CD4-positive, alpha-beta memory T cell (primary cell): ENCODE results near the gene MORN5. TPM values are rescaled to one million over a fixed set of nuclear protein-coding genes. Genes with fewer than 3 reads are reported as not detected.
A peak's percentile ranks its signal among the peaks of the same experiment; 100 is the strongest.
"Not testable (repeated sequence)": the region's sequence is repeated elsewhere in the genome, so short reads cannot be mapped to it uniquely, and the experiment has no call there.

Experiments
- CTCF ChIA-PET: fragments of 350-600 bp; sonication (Branson Sonifier 250); formaldehyde crosslinking; loops from one replicate; lab custom pipeline; 2021; ENCODE audit warnings: inconsistent platforms; ENCODE audit not compliant: partially characterized antibody; lab: Charles Lee
- POLR2A ChIA-PET: fragments of 350-600 bp; sonication (Branson Sonifier 250); formaldehyde crosslinking; loops from one replicate; lab custom pipeline; 2021; ENCODE audit not compliant: partially characterized antibody; lab: Charles Lee
- DNase-seq, 5 donors: peaks; one replicate each; pipeline versions ENCODE4 v3.0.0 to v3.0.0-alpha.2; 2020 to 2022; ENCODE audit warnings: mixed read lengths in 1 of 5
- H3K27ac ChIP-seq: one replicate; pipeline ENCODE4 v1.7.0; 2013; ENCODE audit warnings: low read depth, low read length
- H3K27me3 ChIP-seq: 2 replicates; pipeline ENCODE4 v1.7.0; 2013; ENCODE audit warnings: mild to moderate bottlenecking, low read length, moderate library complexity; ENCODE audit not compliant: insufficient read depth
- H3K36me3 ChIP-seq: 2 replicates; pipeline ENCODE4 v1.7.0; 2013; ENCODE audit warnings: mild to moderate bottlenecking, low read length, moderate library complexity; ENCODE audit not compliant: insufficient read depth
- H3K4me1 ChIP-seq: 2 replicates; pipeline ENCODE4 v1.7.0; 2013; ENCODE audit warnings: mild to moderate bottlenecking, low read length, moderate library complexity; ENCODE audit not compliant: insufficient read depth
- H3K4me3 ChIP-seq, 2 donors: one replicate each; pipeline ENCODE4 v1.7.0; 2013; ENCODE audit warnings: low read length in 2 of 2, mild to moderate bottlenecking in 1 of 2
- H3K9me3 ChIP-seq, 2 donors: one replicate each; pipeline ENCODE4 v1.7.0; 2013; ENCODE audit warnings: low read length in 2 of 2, control low read depth in 1 of 2; ENCODE audit not compliant: control insufficient read depth in 1 of 2
- H3K27ac Mint-ChIP-seq, 7 donors: one replicate each; pipeline ENCODE4 v1.8.0; 2020 to 2021; ENCODE audit warnings: mixed read lengths in 7 of 7, mild to moderate bottlenecking in 6 of 7, inconsistent platforms in 3 of 7, moderate library complexity in 3 of 7
- H3K27me3 Mint-ChIP-seq, 2 donors: one replicate each; pipeline ENCODE4 v1.8.0; 2020 to 2021; ENCODE audit warnings: mixed read lengths in 2 of 2
- H3K36me3 Mint-ChIP-seq, 2 donors: one replicate each; pipeline ENCODE4 v1.8.0; 2020 to 2021; ENCODE audit warnings: mixed read lengths in 2 of 2, inconsistent platforms in 1 of 2, mild to moderate bottlenecking in 1 of 2
- H3K4me1 Mint-ChIP-seq, 4 donors: one replicate each; pipeline ENCODE4 v1.8.0; 2020 to 2021; ENCODE audit warnings: mixed read lengths in 4 of 4, mild to moderate bottlenecking in 1 of 4
- H3K4me3 Mint-ChIP-seq, 8 donors: one replicate each; pipeline ENCODE4 v1.8.0; 2020 to 2021; ENCODE audit warnings: mixed read lengths in 8 of 8, mild to moderate bottlenecking in 7 of 8, moderate library complexity in 6 of 8, inconsistent platforms in 3 of 8
- H3K9me3 Mint-ChIP-seq, 8 donors: one replicate each; pipeline ENCODE4 v1.8.0; 2020 to 2021; ENCODE audit warnings: mixed read lengths in 8 of 8, mild to moderate bottlenecking in 5 of 8, inconsistent platforms in 3 of 8, moderate library complexity in 1 of 8
- intact Hi-C: fragments of 100-400 bp; cut with micrococcal nuclease; formaldehyde crosslinking; loops from one replicate; pipeline ENCODE4 v1.15.1; 2023
- polyA plus RNA-seq, 2 donors: library from polyadenylated mRNA; unstranded; fragments of 300-500 nt; fragmentation: Illumina TruSeq; gene quantifications; one replicate each; pipeline ENCODE4 v1.2.3, GENCODE V29; 2021
- total RNA-seq, 2 experiments: library from RNA; stranded (reverse); gene quantifications; one replicate each; pipeline ENCODE4 v1.2.3, GENCODE V29; 2021

MORN5 gene
- total and polyA plus RNA-seq, 4 experiments from 2014 or later: not detected

- Mint-ChIP-seq H3K36me3 (no peaks in the 10 kb centered on the region), H3K27ac (no peak overlapping the region)
- POLR2A ChIA-PET: no interaction called here
Observed at GRCh38 chr9:122116040-122116439, 43.7 kb upstream of the MORN5 start.

GRCh38 chr9:122116448-122117173 lies 43.1 kb upstream of the MORN5 start:
- Mint-ChIP-seq H3K27me3 (peaks cover 0 to 3% of the 10 kb centered on the region in 2 donors), H3K27ac (peak overlapping the region in 1 of 7 donors; percentile 24), H3K4me3 (no peak overlapping the region), H3K9me3 (peaks cover 0 to 1% (median 0%) of the 10 kb centered on the region in 8 donors), H3K36me3 (no peaks in the 10 kb centered on the region), H3K4me1 (no peaks in the 10 kb centered on the region)
- intact Hi-C loops: no loop called here
- H3K36me3 ChIP-seq: no peaks in the 10 kb centered on the region
- no peak overlapping the region for H3K27ac ChIP-seq
- DNase-seq: no peak
- H3K4me1 ChIP-seq: no peaks in the 10 kb centered on the region
- no peaks in the 10 kb centered on the region for H3K9me3 ChIP-seq
- CTCF ChIA-PET: interaction anchor here (1.0 to 2.2 kb wide), 5 partner anchors 8 to 18 kb away, joined by 3 to 13 read pairs (median 8); no protein-coding TSS in a partner anchor
- POLR2A ChIA-PET: no interaction called here
- H3K27me3 ChIP-seq: no peaks in the 10 kb centered on the region
- H3K4me3 ChIP-seq: no peak overlapping the region

More at GRCh38 chr9:122116040-122116439, 43.7 kb upstream of the MORN5 start:
- peaks cover 0 to 3% of the 10 kb centered on the region in 2 donors for H3K27me3 Mint-ChIP-seq
- intact Hi-C loops: no loop called here
- CTCF ChIA-PET: interaction anchor here (1.5 to 1.9 kb wide), 3 partner anchors 8 to 17 kb away, joined by 6 to 13 read pairs (median 10); no protein-coding TSS in a partner anchor
- no peaks in the 10 kb centered on the region for H3K36me3 ChIP-seq
- DNase-seq: no peak
- no peak overlapping the region for H3K27ac ChIP-seq
- H3K4me1 ChIP-seq: no peaks in the 10 kb centered on the region
- H3K4me1 Mint-ChIP-seq: no peaks in the 10 kb centered on the region
- H3K9me3 ChIP-seq: no peaks in the 10 kb centered on the region
- no peaks in the 10 kb centered on the region for H3K27me3 ChIP-seq
- H3K4me3 Mint-ChIP-seq: no peak overlapping the region
- H3K4me3 ChIP-seq: no peak overlapping the region
- peaks cover 0 to 1% (median 0%) of the 10 kb centered on the region in 8 donors for H3K9me3 Mint-ChIP-seq

GRCh38 chr9:122117241-122117640 lies 42.5 kb upstream of the MORN5 start:
- H3K27ac Mint-ChIP-seq: peak overlapping the region in 1 of 7 donors; percentile 24
- POLR2A ChIA-PET, H3K4me1 ChIP-seq, H3K36me3 Mint-ChIP-seq, H3K4me3 Mint-ChIP-seq, H3K27me3 Mint-ChIP-seq, H3K27ac ChIP-seq, H3K9me3 ChIP-seq, DNase-seq, H3K36me3 ChIP-seq, H3K4me3 ChIP-seq, intact Hi-C loops, H3K27me3 ChIP-seq, H3K9me3 Mint-ChIP-seq, H3K4me1 Mint-ChIP-seq: not testable (repeated sequence)
- CTCF ChIA-PET: interaction anchor here (1.0 to 2.2 kb wide), 2 partner anchors 16 to 18 kb away, joined by 3 to 8 read pairs; no protein-coding TSS in a partner anchor

- Histone ChIP-seq H3K27me3 (no peaks in the 10 kb centered on the region), H3K4me3 (no peak overlapping the region), H3K9me3 (no peaks in the 10 kb centered on the region), H3K27ac (no peak overlapping the region), H3K4me1 (no peaks in the 10 kb centered on the region), H3K36me3 (no peaks in the 10 kb centered on the region)
- peaks cover 0 to 3% of the 10 kb centered on the region in 2 donors for H3K27me3 Mint-ChIP-seq
- H3K36me3 Mint-ChIP-seq: no peaks in the 10 kb centered on the region
- H3K4me3 Mint-ChIP-seq: no peak overlapping the region
- ChIA-PET CTCF (interaction anchor here (2.2 kb wide), 1 partner anchor 20 kb away, joined by 8 read pairs; no protein-coding TSS in a partner anchor), POLR2A (no interaction called here)
- intact Hi-C loops: no loop called here
- DNase-seq: no peak
- H3K9me3 Mint-ChIP-seq: peaks cover 0 to 1% (median 0%) of the 10 kb centered on the region in 8 donors
- no peak overlapping the region for H3K27ac Mint-ChIP-seq
- peaks cover 0 to 4% (median under 1%) of the 10 kb centered on the region in 4 donors for H3K4me1 Mint-ChIP-seq
Observed at GRCh38 chr9:122118343-122119165, 41.2 kb upstream of the MORN5 start.

GRCh38 chr9:122119166-122119521 lies 40.6 kb upstream of the MORN5 start:
- no peak overlapping the region for H3K4me3 Mint-ChIP-seq
- no peak for DNase-seq

DNA sequence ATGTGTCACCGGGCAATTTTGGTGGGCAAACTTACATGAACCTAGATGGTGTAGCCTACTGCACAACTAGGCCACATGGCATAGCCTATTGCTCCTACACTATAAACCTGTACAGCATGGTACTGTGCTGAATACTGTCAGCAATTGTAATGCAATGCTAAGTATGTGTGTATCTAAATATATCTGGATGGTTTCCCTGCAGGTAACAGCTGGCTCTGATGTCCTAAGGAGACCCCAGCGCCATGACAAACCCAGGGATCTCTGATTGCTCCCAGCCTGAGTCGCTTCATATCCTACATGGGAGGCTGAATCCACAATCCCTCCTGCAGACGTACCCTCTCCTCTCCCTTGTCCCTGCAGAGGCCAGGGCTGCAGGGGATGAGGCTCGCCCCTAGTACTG lies 40.0 kb upstream of the MORN5 start:
- no peak overlapping the region for H3K27ac ChIP-seq
- Mint-ChIP-seq H3K9me3 (peaks cover 0 to 1% (median 0%) of the 10 kb centered on the region in 8 donors), H3K4me3 (no peak overlapping the region), H3K27me3 (peaks cover 4 to 5% of the 10 kb centered on the region in 2 donors), H3K27ac (no peak overlapping the region), H3K4me1 (peaks cover 0 to 4% (median 3%) of the 10 kb centered on the region in 4 donors), H3K36me3 (no peaks in the 10 kb centered on the region)
- intact Hi-C loops: no loop called here
- no peaks in the 10 kb centered on the region for H3K36me3 ChIP-seq
- POLR2A ChIA-PET: no interaction called here
- no peaks in the 10 kb centered on the region for H3K9me3 ChIP-seq
- no peaks in the 10 kb centered on the region for H3K4me1 ChIP-seq
- H3K27me3 ChIP-seq: no peaks in the 10 kb centered on the region
- no peak for DNase-seq
- CTCF ChIA-PET: interaction anchor here (1.0 to 9.2 kb wide), 4 partner anchors 23 to 264 kb away, joined by 3 to 165 read pairs (median 83); no protein-coding TSS in a partner anchor
- H3K4me3 ChIP-seq: no peak overlapping the region

More at GRCh38 chr9:122119166-122119521, 40.6 kb upstream of the MORN5 start:
- peaks cover 0 to 1% (median 0%) of the 10 kb centered on the region in 8 donors for H3K9me3 Mint-ChIP-seq
- no peaks in the 10 kb centered on the region for H3K27me3 ChIP-seq
- ChIA-PET POLR2A (no interaction called here), CTCF (interaction anchor here (7.5 to 9.2 kb wide), 2 partner anchors 22 to 233 kb away, joined by 160 to 165 read pairs; no protein-coding TSS in a partner anchor)
- H3K36me3 ChIP-seq: no peaks in the 10 kb centered on the region
- intact Hi-C loops: no loop called here
- H3K4me1 Mint-ChIP-seq: peaks cover 0 to 4% (median 2%) of the 10 kb centered on the region in 4 donors
- no peaks in the 10 kb centered on the region for H3K9me3 ChIP-seq
- no peak overlapping the region for H3K4me3 ChIP-seq
- no peaks in the 10 kb centered on the region for H3K36me3 Mint-ChIP-seq
- no peak overlapping the region for H3K27ac ChIP-seq
- H3K27ac Mint-ChIP-seq: no peak overlapping the region
- H3K27me3 Mint-ChIP-seq: peaks cover 2 to 3% of the 10 kb centered on the region in 2 donors
- H3K4me1 ChIP-seq: no peaks in the 10 kb centered on the region
